Endothelial cell of umbilical vein (primary cell): Measurements from ENCODE around the gene CCN2. TPM values are rescaled to one million over a fixed set of nuclear protein-coding genes. Genes with fewer than 3 reads are reported as not detected.

Experiments used
- BruUV-seq: library from RNA; stranded (reverse); fragments of 400-500 nt; replicated peaks from 2 replicates; lab custom pipeline; 2021; lab: Mats Ljungman, UMichigan
- CTCF ChIA-PET: fragments of 300-600, 350-600 bp; sonication (Branson Sonifier 250); formaldehyde crosslinking; loops from one replicate; lab custom pipeline; 2021; ENCODE audit warnings: antibody characterized with exemption, inconsistent platforms; lab: Charles Lee
- POLR2A ChIA-PET: fragments of 300-600, 350-600 bp; sonication (Branson Sonifier 250); formaldehyde crosslinking; loops from one replicate; lab custom pipeline; 2021; ENCODE audit warnings: antibody characterized with exemption, inconsistent platforms; lab: Charles Lee
- DNase-seq: peaks from one replicate; pipeline ENCODE4 v3.0.0-alpha.2; 2011; ENCODE audit warnings: low read depth, low spot score
- FAIRE-seq: peaks from 2 replicates; lab custom pipeline; 2011; peaks lifted over from hg19 to GRCh38; lab: Jason Lieb, UNC
- H2AFZ ChIP-seq: 2 replicates; pipeline ENCODE4 v1.6.0; 2012; ENCODE audit warnings: low read depth, low read length, control low read depth, inconsistent platforms
- H3K27ac ChIP-seq: 2 replicates; pipeline ENCODE4 v1.5.1; 2011; ENCODE audit warnings: low read depth, mild to moderate bottlenecking, control low read depth, low read length, moderate library complexity; ENCODE audit not compliant: insufficient read depth
- H3K27me3 ChIP-seq, 2 experiments: 2 replicates each; pipeline versions ENCODE4 v1.6.0 to v1.6.1; 2011; ENCODE audit warnings: low read length in 2 of 2, mixed read lengths in 1 of 2; ENCODE audit not compliant: control insufficient read depth in 2 of 2, insufficient read depth in 2 of 2
- H3K36me3 ChIP-seq, 2 experiments: 2 replicates in 1 of 2; 3 replicates in 1 of 2; pipeline ENCODE4 v1.5.1; 2011; ENCODE audit warnings: low read length in 2 of 2, mild to moderate bottlenecking in 1 of 2, moderate library complexity in 1 of 2; ENCODE audit not compliant: control insufficient read depth in 2 of 2, insufficient read depth in 2 of 2; ENCODE audit errors: extremely low read depth in 1 of 2
- H3K4me1 ChIP-seq: 3 replicates; pipeline ENCODE4 v1.5.1; 2011; ENCODE audit warnings: mild to moderate bottlenecking, low read length; ENCODE audit not compliant: control insufficient read depth, insufficient read depth; ENCODE audit errors: extremely low read depth
- H3K4me2 ChIP-seq: 2 replicates; pipeline ENCODE4 v1.6.1; 2011; ENCODE audit warnings: low read length, control low read depth, mixed read lengths; ENCODE audit not compliant: insufficient read depth
- H3K4me3 ChIP-seq, 3 experiments: fragments of 200-600 bp in 1 of 3; sonication (generic), shearing (Covaris generic) in 1 of 3; replicated peaks in 1 of 3; 2 replicates each; pipeline ENCODE4 v1.5.1; 2011 to 2016; ENCODE audit warnings: control low read depth in 3 of 3, low read length in 3 of 3, mild to moderate bottlenecking in 2 of 3, inconsistent platforms in 1 of 3, low read depth in 1 of 3, moderate library complexity in 1 of 3; ENCODE audit not compliant: insufficient read depth in 1 of 3
- H3K79me2 ChIP-seq: 2 replicates; pipeline ENCODE4 v1.6.0; 2012; ENCODE audit warnings: low read length, inconsistent platforms; ENCODE audit not compliant: control insufficient read depth, insufficient read depth
- H3K9ac ChIP-seq: replicated peaks from 2 replicates; pipeline ENCODE3; 2011; ENCODE audit warnings: low read length, control low read depth; ENCODE audit not compliant: insufficient read depth; ENCODE audit errors: extremely low read depth
- H3K9me1 ChIP-seq: replicated peaks from 3 replicates; pipeline ENCODE4 v1.6.0; 2011; ENCODE audit warnings: mild to moderate bottlenecking, low read length; ENCODE audit not compliant: control insufficient read depth, insufficient read depth; ENCODE audit errors: extremely low read depth
- H3K9me3 ChIP-seq: replicated peaks from 2 replicates; pipeline ENCODE4 v1.5.1; 2012; ENCODE audit warnings: low read length, inconsistent platforms; ENCODE audit not compliant: control insufficient read depth, insufficient read depth
- H4K20me1 ChIP-seq: replicated peaks from 2 replicates; pipeline ENCODE3; 2011; ENCODE audit warnings: mild to moderate bottlenecking, low read length; ENCODE audit not compliant: control insufficient read depth, insufficient read depth; ENCODE audit errors: extremely low read depth
- CTCF ChIP-seq, 2 donors: IDR thresholded peaks; 1 replicate in 1 of 2; 2 replicates in 1 of 2; pipeline ENCODE4 v1.5.1; 2011; ENCODE audit warnings: low read length in 2 of 2, mild to moderate bottlenecking in 2 of 2, moderate library complexity in 2 of 2, control low read depth in 1 of 2, inconsistent platforms in 1 of 2, low read depth in 1 of 2; ENCODE audit not compliant: insufficient read depth in 1 of 2; ENCODE audit errors: extremely low read depth in 1 of 2
- EZH2 ChIP-seq: IDR thresholded peaks from 2 replicates; pipeline ENCODE4 v1.6.1; 2012; ENCODE audit warnings: borderline replicate concordance, low read depth, mild to moderate bottlenecking, moderate library complexity, low read length, inconsistent platforms; ENCODE audit not compliant: severe bottlenecking
- FOS ChIP-seq: IDR thresholded peaks from 2 replicates; pipeline ENCODE4 v1.6.1; 2011; ENCODE audit warnings: mild to moderate bottlenecking, low read length, moderate library complexity, borderline replicate concordance; ENCODE audit not compliant: insufficient read depth
- GATA2 ChIP-seq: IDR thresholded peaks from 2 replicates; pipeline ENCODE4 v1.7.0; 2011; ENCODE audit warnings: low read depth, mild to moderate bottlenecking, moderate library complexity, mixed read lengths, low read length; ENCODE audit not compliant: insufficient read length, insufficient read depth
- JUN ChIP-seq: IDR thresholded peaks from 2 replicates; pipeline ENCODE4 v1.6.1; 2011; ENCODE audit warnings: borderline replicate concordance, low read depth; ENCODE audit not compliant: insufficient read length, insufficient read depth
- MAX ChIP-seq: IDR thresholded peaks from 2 replicates; pipeline ENCODE4 v1.6.1; 2011; ENCODE audit not compliant: insufficient read depth, insufficient read length
- MYC ChIP-seq: IDR thresholded peaks from one replicate; pipeline ENCODE4 v1.6.1; 2011; ENCODE audit warnings: mild to moderate bottlenecking, low read depth, low read length
- POLR2A ChIP-seq: IDR thresholded peaks from 2 replicates; pipeline ENCODE4 v1.6.1; 2012; ENCODE audit warnings: low read depth, mild to moderate bottlenecking, control low read depth, low read length
- POLR2AphosphoS5 ChIP-seq: IDR thresholded peaks from 2 replicates; pipeline ENCODE4 v1.6.1; 2012; ENCODE audit warnings: low read depth, mild to moderate bottlenecking, control low read depth, low read length, moderate library complexity; ENCODE audit not compliant: insufficient read depth
- dilution Hi-C: fragments of 300-500 bp; cut with MboI; formaldehyde crosslinking; loops from one replicate; pipeline ENCODE4 v1.15.0; 2019; ENCODE audit warnings: low sequenced_read_pairs; ENCODE audit not compliant: extremely low pct_ligation_motif_present
- intact Hi-C: fragments of 100-400 bp; cut with micrococcal nuclease; formaldehyde crosslinking; loops from one replicate; pipeline ENCODE4 v1.10.0; 2022
- polyA plus RNA-seq, 4 experiments: library from polyadenylated mRNA; depleted of rRNA in 3 of 4; stranded (reverse) in 3 of 4; unstranded in 1 of 4; fragments of >200 nt; gene quantifications; 2 replicates each; pipeline versions ENCODE4 v1.2.1 to v1.2.3, GENCODE V29; 2011 to 2012; ENCODE audit warnings: missing spikeins in 1 of 4
- total RNA-seq: library from RNA; stranded (reverse); gene quantifications from 2 replicates; pipeline ENCODE4 v1.2.3, GENCODE V29; 2021

Gene CCN2
- total and polyA plus RNA-seq, 2 donors (not counting 3 experiments of a cell fraction or from before 2014, with no cell fraction given), result 1,926 to 2,488 TPM

DNA sequence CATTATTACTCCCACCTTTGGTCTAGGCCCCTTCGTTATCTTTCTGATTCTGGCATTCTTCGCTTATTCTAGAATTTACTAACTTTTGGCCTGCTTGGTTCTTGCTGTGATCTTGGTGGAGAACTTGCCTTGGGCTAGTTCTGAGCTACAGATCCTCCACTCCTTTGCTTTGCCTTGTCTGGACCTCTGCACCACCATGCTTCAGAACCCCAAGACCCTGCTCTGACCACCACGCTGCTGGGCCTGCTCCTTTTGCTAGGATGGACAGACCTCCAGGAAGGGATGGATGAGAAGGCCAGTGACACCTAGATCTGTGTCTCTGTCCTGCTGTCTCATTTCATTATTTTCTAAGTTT, 30.4 kb upstream of the CCN2 start:
- Histone ChIP-seq H3K79me2 (no peaks in the 10 kb centered on the region), H3K4me1 (peaks cover 34% of the 10 kb centered on the region), H2AFZ (peak overlapping the region; percentile 27), H3K9me3 (no peaks in the 10 kb centered on the region), H3K27me3 (no peaks in the 10 kb centered on the region), H4K20me1 (no peaks in the 10 kb centered on the region), H3K36me3 (no peaks in the 10 kb centered on the region), H3K27ac (peak overlapping the region; percentile 63), H3K9me1 (no peaks in the 10 kb centered on the region), H3K9ac (no peak overlapping the region), H3K4me3 (no peak overlapping the region), H3K4me2 (no peak overlapping the region)
- ChIA-PET POLR2A (interaction anchor here (3.8 kb wide), 1 partner anchor 31 kb away, joined by 34 read pairs; the partner anchor contains the start of gene CCN2), CTCF (interaction anchor here (1.2 to 1.8 kb wide), 3 partner anchors 14 to 298 kb away, joined by 3 to 4 read pairs (median 3); no protein-coding TSS in a partner anchor)
- dilution Hi-C loops, result no loop called here
- FAIRE-seq (no peak), DNase-seq (no peak)
- no TSS peak for BruUV-seq
- TF ChIP-seq FOS (no peak), MAX (no peak), GATA2 (no peak), CTCF (IDR thresholded peaks at IDR 0.05; ENCODE audit: extremely low read depth in 1 of 2, insufficient read depth in 1 of 2, low read depth in 1 of 2, low read length in 2 of 2) (no peak), EZH2 (no peak), POLR2A (no peak), MYC (no peak), POLR2AphosphoS5 (no peak), JUN (no peak)
- intact Hi-C loops, result no loop called here
